ENCODE results near the gene SORCS1. TPM values are rescaled to one million over a fixed set of nuclear protein-coding genes. Genes with fewer than 3 reads are reported as not detected.

The SORCS1 gene
- total and polyA plus RNA-seq, 2 experiments from 2014 or later = 2.9 to 8.9 TPM

GRCh38 chr10:106727170-106727569 is 437.3 kb downstream of the SORCS1 start:
- Histone ChIP-seq H3K27me3 (ENCODE audit: insufficient read depth) (no peaks in the 10 kb centered on the region), H3K36me3 (ENCODE audit: insufficient read depth) (no peaks in the 10 kb centered on the region), H3K27ac (ENCODE audit: low read depth) (no peak overlapping the region), H3K79me2 (replicated peaks; ENCODE audit: insufficient read depth) (no peaks in the 10 kb centered on the region), H3F3A (replicated peaks; ENCODE audit: low read depth) (no peaks in the 10 kb centered on the region), H3K4me3 (no peak overlapping the region), H3K4me2 (no peak overlapping the region), H4K20me1 (replicated peaks; ENCODE audit: insufficient read depth) (no peaks in the 10 kb centered on the region), H2AFZ (no peak overlapping the region), H3K4me1 (ENCODE audit: insufficient read depth) (0 out of 2 replicates have a peak, but pooled peaks cover 2% of the 10 kb centered on the region), H3K9me2 (ENCODE audit: insufficient read depth) (no peaks in the 10 kb centered on the region)
- no peaks in the 10 kb centered on the region for H3K27me3 Mint-ChIP-seq (ENCODE audit: insufficient read depth, low read depth, poor library complexity)
- H3K9me3 Mint-ChIP-seq = no peaks in the 10 kb centered on the region
- ATAC-seq (no peak), DNase-seq (ENCODE audit: low spot score) (no peak)
- TF ChIP-seq JUNB (IDR thresholded peaks at IDR 0.05; ENCODE audit: unreplicated experiment) = no peak
- TF ChIP-seq ZNF331 (CRISPR knock-in tag; IDR thresholded peaks at IDR 0.05; ENCODE audit: low read depth) = no peak
- TF ChIP-seq, protein P1, sequence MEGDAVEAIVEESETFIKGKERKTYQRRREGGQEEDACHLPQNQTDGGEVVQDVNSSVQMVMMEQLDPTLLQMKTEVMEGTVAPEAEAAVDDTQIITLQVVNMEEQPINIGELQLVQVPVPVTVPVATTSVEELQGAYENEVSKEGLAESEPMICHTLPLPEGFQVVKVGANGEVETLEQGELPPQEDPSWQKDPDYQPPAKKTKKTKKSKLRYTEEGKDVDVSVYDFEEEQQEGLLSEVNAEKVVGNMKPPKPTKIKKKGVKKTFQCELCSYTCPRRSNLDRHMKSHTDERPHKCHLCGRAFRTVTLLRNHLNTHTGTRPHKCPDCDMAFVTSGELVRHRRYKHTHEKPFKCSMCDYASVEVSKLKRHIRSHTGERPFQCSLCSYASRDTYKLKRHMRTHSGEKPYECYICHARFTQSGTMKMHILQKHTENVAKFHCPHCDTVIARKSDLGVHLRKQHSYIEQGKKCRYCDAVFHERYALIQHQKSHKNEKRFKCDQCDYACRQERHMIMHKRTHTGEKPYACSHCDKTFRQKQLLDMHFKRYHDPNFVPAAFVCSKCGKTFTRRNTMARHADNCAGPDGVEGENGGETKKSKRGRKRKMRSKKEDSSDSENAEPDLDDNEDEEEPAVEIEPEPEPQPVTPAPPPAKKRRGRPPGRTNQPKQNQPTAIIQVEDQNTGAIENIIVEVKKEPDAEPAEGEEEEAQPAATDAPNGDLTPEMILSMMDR (conservative IDR thresholded peaks at IDR 0.05; ENCODE audit: low read depth in 2 of 2) = no peak
- TF ChIP-seq REST (IDR thresholded peaks at IDR 0.05; ENCODE audit: unreplicated experiment) = no peak
- TF ChIP-seq EZH2 (IDR thresholded peaks at IDR 0.05; ENCODE audit: low read depth, unreplicated experiment) = no peak
- no peak for TF ChIP-seq ZNF462 (CRISPR knock-in tag; IDR thresholded peaks at IDR 0.05)
- TF ChIP-seq NANOG (IDR thresholded peaks at IDR 0.05; ENCODE audit: borderline replicate concordance) = no peak
- no peak for TF ChIP-seq CREB1 (CRISPR knock-in tag; IDR thresholded peaks at IDR 0.05; ENCODE audit: low read depth)
- TF ChIP-seq EZH2phosphoT487 (IDR thresholded peaks at IDR 0.05; ENCODE audit: unreplicated experiment) = no peak
- TF ChIP-seq STAT1 (IDR thresholded peaks at IDR 0.05; ENCODE audit: unreplicated experiment) = no peak
- TF ChIP-seq POLR2AphosphoS5 (IDR thresholded peaks at IDR 0.05; ENCODE audit: low read depth) = no peak
- TF ChIP-seq ZNF114 (CRISPR knock-in tag; IDR thresholded peaks at IDR 0.05) = no peak
- TF ChIP-seq, protein P2, sequence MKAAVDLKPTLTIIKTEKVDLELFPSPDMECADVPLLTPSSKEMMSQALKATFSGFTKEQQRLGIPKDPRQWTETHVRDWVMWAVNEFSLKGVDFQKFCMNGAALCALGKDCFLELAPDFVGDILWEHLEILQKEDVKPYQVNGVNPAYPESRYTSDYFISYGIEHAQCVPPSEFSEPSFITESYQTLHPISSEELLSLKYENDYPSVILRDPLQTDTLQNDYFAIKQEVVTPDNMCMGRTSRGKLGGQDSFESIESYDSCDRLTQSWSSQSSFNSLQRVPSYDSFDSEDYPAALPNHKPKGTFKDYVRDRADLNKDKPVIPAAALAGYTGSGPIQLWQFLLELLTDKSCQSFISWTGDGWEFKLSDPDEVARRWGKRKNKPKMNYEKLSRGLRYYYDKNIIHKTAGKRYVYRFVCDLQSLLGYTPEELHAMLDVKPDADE (IDR thresholded peaks at IDR 0.05) = no peak
- no peaks in the 10 kb centered on the region for H3K36me3 Mint-ChIP-seq (ENCODE audit: low read depth)
- H3K4me1 Mint-ChIP-seq = peaks cover 2% of the 10 kb centered on the region; the same call in 2 of the 3 replicates
- no peak overlapping the region for H3K27ac Mint-ChIP-seq
- H3K4me3 Mint-ChIP-seq = no peak overlapping the region

Measured in GM23338 (cell line).